ENCODE measurements around the gene ATP6V1B1.

Gene ATP6V1B1

GRCh38 chr2:70974592-70974991 lies 38.9 kb downstream of the ATP6V1B1 start:
- TF ChIP-seq CTCF (IDR thresholded peaks at IDR 0.05; ENCODE audit: borderline replicate concordance, control extremely low read depth, extremely low read depth, insufficient read depth, missing control alignments): no peak
- in situ Hi-C loops (cut with MboI; ENCODE audit: low sequenced_read_pairs, unreplicated experiment): no loop called here
- no peak for DNase-seq (ENCODE audit: low spot score)

GRCh38 chr2:70975237-70975636 lies 39.5 kb downstream of the ATP6V1B1 start:
- DNase-seq (ENCODE audit: low spot score): no peak
- in situ Hi-C loops (cut with MboI; ENCODE audit: low sequenced_read_pairs, unreplicated experiment): no loop called here
- no peak for TF ChIP-seq CTCF (IDR thresholded peaks at IDR 0.05; ENCODE audit: borderline replicate concordance, control extremely low read depth, extremely low read depth, insufficient read depth, missing control alignments)

GRCh38 chr2:70977605-70978205 lies 42.0 kb downstream of the ATP6V1B1 start:
- no peak for DNase-seq (ENCODE audit: low spot score)
- in situ Hi-C loops (cut with MboI; ENCODE audit: low sequenced_read_pairs, unreplicated experiment): no loop called here
- TF ChIP-seq CTCF (IDR thresholded peaks at IDR 0.05; ENCODE audit: borderline replicate concordance, control extremely low read depth, extremely low read depth, insufficient read depth, missing control alignments): no peak

GRCh38 chr2:70978341-70979179 lies 42.9 kb downstream of the ATP6V1B1 start, which contains the start of gene ANKRD53:
Gene ANKRD53 (plus strand): TSS chr2:70978630. CDS start chr2:70978646, 16 bp downstream.
- DNase-seq (ENCODE audit: low spot score): no peak
- TF ChIP-seq CTCF (IDR thresholded peaks at IDR 0.05; ENCODE audit: borderline replicate concordance, control extremely low read depth, extremely low read depth, insufficient read depth, missing control alignments): no peak

GRCh38 chr2:70979180-70979488 lies 43.4 kb downstream of the ATP6V1B1 start:
- in situ Hi-C loops (cut with MboI; ENCODE audit: low sequenced_read_pairs, unreplicated experiment): no loop called here
- TF ChIP-seq CTCF (IDR thresholded peaks at IDR 0.05; ENCODE audit: borderline replicate concordance, control extremely low read depth, extremely low read depth, insufficient read depth, missing control alignments): no peak
- DNase-seq (ENCODE audit: low spot score): peak; percentile 12

More at GRCh38 chr2:70978341-70979179, 42.9 kb downstream of the ATP6V1B1 start, which contains the start of gene ANKRD53:
- in situ Hi-C loops (cut with MboI; ENCODE audit: low sequenced_read_pairs, unreplicated experiment): no loop called here

- peak; percentile 7 for DNase-seq (ENCODE audit: low spot score)
- no peak for TF ChIP-seq CTCF (IDR thresholded peaks at IDR 0.05; ENCODE audit: borderline replicate concordance, control extremely low read depth, extremely low read depth, insufficient read depth, missing control alignments)
- in situ Hi-C loops (cut with MboI; ENCODE audit: low sequenced_read_pairs, unreplicated experiment): no loop called here
Measured at GRCh38 chr2:70979626-70980025, 43.9 kb downstream of the ATP6V1B1 start.
